Measurements from ENCODE around the gene ERGIC1.
"Not testable (repeated sequence)": the region's sequence is repeated elsewhere in the genome, so short reads cannot be mapped to it uniquely, and the experiment has no call there.

Gene ERGIC1, protein sequence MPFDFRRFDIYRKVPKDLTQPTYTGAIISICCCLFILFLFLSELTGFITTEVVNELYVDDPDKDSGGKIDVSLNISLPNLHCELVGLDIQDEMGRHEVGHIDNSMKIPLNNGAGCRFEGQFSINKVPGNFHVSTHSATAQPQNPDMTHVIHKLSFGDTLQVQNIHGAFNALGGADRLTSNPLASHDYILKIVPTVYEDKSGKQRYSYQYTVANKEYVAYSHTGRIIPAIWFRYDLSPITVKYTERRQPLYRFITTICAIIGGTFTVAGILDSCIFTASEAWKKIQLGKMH

DNA sequence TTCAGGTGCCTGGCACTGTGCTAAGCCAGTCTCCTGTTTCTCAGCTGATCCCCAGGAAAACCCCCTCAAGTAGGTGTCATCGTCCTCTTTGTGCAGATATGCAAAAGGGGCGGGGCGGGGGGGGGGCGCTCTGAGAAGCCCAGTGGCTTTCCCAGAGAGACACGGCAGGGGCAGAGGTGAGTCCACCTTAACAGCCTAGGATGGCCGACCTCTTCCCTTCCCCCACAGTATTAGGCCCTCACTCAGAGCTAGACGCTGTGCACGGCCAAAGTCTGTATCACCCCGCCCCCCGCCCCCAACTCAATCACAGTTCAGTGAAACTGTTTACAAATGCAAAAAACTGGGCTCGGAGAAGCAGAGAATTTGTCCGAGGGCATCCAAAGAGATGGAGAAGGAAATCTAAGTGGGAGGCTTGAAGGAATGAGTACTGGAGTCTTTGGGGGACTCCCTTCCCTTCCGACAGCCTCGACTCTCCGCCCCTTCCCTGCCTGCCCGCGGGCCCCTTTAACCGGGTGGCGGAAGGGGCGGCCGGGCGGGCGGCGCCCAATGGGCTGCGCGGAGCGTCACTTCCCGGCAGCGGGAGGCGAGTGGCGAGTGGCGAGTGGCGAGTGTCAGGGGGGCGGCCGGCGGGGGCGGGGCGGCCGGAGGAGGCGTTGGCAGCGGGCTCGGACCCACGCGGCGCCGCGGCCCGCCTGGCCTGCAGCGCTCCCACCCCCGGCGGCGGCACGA lies at the start of gene ERGIC1:
TSS of gene ERGIC1 (plus strand) at position 566 of the 729 bp plus-strand sequence. CDS start at position 729, 163 bp downstream.
- DNase-seq, result no peak

DNA sequence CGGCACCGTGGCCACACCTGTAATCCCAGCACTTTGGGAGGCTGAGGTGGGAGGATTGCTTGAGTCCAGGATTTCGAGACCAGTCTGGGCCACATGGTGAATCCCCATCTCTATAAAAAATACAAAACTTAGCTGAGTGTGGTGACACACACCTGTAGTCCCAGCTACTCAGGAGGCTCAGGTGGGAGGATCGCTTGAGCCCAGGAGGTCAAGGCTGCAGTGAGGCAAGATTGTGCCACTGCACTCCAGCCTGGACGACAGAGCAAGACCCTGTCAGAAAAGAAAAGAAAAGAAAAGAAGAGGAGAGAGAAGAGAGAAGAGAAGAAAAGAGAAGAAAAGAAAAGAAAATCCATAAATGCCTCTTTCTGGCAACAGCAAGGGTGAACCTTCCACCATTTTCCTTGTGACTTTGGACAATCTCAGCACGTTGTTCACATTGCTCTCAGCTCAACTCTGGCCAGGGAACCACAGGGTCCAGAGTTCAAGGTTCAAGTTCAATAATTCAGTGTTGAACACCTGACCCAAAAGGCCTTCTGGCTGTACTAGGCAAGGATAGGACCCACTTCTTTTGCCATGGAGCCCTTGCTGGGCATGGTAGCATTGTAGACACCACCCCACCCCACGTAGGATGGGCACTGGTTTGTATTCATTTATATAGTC lies 48.5 kb upstream of the ERGIC1 start:
- DNase-seq, result no peak

DNA sequence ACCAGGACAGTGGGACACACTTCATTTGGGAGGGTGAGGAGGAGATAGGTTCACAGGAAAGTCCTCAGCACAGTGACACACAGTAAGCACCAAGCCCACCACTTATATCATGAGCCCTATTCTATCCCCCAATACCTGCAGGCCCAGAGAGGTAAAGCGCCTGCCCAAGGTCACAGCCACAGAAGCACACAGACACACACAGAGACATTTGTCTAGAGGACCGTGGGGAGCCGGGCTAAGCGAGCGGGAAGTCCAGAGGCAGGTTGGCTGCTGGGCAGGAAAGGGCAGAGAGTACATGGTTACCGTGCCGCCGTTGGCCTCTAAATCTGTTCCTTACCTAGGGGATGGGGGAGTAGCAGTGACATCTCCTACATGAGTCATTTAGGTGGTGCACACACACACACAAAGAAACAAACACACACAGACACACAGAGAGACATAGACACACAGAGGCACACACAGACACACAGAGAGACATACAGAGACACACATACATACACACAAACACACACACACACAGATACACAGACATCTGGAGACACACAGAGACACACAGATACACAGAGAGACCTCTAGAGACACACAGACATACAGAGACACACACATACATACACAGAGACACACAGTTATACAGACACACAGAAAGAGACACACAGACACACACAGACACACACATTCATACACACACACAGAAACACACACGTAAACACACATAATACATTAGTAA lies 47.2 kb upstream of the ERGIC1 start:
- no peak for DNase-seq

DNA sequence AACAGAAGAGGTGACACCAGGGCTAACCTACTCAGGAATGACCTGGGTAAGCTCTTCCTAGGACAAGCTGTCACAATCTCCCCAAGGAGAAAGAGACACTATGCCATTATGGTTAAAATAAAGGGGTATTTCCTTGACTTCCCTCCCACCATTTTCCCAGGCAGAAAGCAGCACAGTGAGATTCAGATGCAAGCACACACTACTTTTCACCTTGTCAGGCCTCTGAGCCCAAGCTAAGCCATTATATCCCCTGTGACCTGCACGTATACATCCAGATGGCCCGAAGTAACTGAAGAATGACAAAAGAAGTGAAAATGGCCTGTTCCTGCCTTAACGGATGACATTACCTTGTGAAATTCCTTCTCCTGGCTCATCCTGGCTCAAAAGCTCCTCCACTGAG lies 46.5 kb upstream of the ERGIC1 start:
- not testable (repeated sequence) for DNase-seq

DNA sequence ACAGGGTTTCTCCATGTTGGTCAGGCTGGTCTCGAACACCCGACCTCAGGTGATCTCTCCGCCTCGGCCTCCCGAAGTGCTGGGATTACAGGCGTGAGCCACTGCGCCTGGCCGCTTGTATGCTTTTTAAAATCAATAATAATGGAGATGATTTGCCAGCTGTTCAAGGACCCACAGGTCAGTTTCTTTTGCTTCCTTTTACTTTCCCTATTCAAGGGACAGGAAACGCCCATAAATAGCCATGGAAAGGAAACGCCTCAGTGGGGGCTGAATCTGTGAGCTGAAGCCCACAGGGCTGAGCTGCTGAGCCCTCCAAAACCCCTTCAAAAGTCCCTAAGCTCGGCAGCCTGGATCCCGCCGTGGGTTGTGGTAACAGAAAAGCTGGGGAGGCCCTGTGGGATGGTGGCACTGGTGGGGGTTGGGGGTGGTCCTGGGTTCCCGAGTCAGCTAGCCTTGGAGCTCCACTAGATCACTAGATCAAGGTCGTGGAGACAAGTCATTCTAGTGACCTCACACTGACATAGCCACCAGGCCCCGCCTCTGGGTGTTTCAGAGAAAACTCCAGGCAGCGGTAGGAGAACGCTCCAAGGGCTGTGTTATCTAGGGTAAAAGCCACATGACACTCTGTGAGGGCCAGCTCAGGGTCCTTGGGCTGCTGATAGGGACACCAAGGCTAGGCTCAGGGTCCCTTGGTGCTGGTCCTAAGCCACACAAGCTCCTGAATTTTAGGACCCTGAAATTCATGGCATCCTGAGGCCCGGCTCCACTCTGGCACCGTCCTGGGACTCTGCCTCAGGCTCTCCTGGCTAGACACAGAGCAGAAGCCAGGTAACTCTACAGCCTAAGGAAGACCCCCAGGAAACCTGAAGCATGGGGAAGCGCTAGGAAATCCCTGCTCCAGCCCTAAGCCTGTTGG lies 45.0 kb upstream of the ERGIC1 start:
- DNase-seq, result no peak

DNA sequence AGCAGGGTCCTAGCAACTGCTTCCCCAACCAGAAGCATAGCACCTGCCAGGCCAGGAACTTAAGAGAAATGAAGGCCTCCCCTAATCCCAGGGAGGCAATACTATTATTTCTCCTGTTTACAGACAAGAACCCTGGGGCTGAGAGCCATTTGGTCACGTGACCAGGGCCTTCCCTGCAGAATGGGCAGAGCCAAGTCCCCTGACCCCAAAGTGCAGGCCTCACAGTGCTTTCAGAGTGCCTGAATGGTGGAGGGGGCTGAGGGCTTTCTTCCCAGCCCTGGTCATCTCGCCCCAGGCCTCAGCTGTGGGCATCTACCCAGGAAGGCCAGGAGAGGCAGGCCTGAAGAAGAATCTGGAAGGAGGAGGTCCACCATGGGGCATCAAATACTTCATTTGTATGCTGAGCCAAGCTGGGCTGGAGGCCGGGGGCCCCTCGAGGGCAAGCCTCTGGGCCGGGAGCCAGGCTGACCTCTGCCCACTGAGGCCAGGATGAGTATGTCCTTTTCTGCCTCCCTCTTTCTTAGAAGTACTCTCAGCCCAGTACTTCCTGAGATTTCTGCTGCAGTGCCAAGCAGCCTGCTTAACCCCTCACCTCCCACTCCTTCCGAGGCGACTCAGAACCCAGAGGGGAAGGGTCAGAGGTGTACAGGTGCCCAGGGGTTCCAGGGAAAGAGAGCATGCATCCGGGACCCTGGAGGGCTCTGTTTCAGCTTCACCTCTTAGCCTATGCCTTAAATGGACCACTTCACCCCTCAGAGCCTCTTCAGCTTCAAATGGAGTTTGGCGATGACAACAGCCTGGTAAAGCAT lies 44.2 kb upstream of the ERGIC1 start:
- DNase-seq, result no peak

DNA sequence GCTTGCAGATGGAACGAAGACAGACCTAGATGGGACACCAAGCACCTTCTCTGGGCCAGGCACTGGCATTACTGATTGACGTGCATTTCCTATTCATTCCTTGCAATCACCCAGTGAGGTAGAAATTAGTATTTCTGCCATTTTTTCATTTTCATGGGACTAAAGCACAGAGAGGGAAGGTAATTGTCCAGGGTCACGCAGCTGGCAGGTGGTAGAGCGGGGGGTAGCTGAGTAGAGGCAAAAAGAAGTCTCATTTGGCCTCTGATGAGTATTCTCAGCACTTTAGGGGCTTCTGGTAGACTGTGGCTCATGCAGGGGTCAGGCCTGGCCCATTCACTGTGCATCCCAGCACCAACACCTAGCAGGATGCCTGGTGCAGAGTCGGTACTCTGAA lies 43.6 kb upstream of the ERGIC1 start:
- no peak for DNase-seq

DNA sequence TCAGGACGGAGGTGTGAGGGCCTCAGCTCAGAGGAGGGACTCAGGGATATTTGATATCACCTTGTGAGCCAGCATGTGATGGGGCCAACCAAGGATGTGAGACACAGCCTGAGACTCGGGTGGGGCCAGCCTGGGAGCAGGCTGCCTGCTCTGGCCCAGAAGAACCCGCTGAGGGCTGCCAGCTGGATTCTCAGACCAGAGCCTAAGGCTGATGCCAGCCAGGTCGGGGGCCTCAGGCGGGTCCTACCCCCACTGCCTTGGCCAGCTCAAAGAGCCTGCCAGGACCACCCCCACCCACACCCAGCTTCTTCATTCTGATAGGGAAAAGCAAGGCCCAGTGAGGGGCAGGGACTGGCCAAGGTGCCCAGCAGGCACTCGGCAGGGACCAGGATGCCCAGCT lies 42.8 kb upstream of the ERGIC1 start:
- no peak for DNase-seq

DNA sequence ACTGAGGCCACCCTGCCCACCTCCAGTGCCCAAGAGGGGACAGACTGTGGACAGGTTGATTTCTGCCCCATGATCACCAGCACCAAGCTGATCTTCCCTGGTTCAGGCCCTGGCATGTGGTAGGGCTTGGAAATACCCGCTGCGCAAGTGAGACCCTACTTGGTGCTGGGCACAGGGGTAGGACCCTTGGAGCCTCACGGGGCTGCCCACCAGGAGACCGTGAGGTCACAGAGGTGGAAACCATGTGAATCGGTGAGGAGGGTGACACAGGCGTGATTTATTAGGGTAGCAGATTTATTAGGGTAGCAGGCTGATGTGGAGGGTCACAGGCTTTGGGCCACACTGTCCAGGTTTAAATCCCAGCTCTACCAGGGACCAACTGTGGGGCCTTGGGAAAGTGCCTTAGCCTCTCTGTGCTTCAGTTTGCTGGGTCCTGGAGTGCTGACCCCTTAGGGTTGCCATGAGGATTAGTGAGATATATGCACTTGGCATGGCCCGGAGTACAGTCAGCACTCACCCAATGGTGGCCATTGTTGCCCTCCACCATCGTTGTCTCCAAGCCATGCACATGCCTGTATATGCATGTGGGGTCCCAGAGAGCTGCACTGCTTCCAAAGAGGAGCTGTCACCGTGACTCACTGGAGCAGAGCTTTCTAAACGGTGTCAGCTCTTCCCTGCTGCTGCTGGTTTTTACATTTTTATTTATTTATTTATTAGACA lies 42.2 kb upstream of the ERGIC1 start:
- no peak for DNase-seq

DNA sequence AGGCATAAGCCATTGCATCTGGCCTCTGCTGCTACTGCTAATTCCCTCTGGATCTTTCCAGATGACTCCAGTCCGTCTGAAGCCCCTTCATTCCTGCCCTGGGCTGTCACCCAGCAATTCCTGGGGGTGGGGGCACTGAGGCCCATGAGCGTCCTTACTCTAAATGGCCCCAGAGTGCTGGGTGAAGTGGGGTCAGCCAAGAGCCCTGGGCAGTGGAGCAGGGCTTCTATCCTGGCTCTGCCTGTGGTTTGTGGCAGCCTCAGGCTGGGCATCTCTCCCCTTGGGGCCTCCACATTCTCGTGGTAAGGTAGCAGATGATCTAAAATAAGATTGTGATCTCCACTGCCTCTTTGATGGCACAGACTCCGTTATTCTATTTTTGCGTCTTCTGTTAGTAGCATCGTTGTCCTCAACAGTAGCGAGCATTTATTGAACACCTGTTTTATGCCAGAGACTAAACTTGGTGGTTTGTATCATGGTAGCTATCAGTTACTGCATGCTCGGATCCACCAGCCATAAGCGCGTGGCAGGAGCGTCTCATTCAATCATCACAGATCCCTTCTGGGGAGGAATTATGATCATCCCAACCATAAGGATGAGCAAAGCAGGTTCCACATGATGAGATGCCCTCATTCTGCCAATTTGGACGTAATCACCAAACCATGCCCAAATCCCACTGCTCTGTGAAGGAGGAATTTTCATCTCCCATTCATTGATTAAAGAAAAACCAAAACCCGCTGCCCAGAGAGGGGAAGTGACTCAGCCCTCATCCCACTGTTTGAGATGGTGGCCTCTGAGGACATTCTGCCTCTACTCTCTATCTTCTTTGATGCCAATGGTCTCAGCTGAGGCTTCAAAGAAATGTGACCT lies 41.1 kb upstream of the ERGIC1 start:
- no peak for DNase-seq

DNA sequence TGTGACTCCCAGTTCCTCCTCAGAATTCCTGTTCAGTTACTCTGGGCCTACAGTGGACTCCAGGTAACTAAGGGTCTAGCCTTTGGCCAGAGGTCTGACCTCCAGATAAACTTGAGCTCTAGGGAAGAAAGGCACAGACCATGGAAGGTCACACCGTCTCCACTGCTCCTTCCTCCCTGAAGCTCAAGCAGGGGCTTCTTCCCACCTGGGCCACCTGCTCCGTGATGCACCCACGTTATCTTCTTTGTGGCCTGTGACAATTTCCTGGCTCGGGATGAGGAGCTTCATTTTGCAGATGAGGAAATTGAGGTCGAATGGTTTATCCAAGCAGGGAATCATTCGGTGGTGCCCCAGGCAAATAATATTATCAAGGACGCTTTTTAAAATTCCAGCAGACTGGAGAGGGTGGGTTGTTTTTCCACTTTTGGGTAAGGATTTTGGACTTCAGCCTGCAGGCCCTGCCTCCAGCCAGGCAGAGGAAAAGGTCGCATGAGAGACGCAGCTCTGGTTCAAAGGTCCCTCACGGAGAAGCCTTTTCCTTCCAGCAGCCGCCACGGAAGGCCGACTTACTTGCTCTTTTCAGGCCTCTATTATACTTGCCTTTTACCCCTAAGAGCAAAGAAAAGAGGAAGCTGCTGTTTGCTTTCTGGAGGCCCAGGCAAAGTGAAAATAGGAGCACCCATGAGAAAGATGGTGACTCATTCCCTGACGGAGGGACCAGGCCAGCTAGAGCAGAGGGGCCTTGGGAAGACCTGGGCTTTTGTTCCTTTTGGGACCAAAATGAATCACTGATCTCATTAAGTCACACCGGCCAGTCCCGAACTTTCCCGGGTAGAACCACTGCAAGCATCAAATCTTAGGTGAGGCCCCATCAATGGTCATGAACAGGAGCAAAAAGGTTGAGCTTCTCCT lies 40.2 kb upstream of the ERGIC1 start:
- DNase-seq, result no peak

DNA sequence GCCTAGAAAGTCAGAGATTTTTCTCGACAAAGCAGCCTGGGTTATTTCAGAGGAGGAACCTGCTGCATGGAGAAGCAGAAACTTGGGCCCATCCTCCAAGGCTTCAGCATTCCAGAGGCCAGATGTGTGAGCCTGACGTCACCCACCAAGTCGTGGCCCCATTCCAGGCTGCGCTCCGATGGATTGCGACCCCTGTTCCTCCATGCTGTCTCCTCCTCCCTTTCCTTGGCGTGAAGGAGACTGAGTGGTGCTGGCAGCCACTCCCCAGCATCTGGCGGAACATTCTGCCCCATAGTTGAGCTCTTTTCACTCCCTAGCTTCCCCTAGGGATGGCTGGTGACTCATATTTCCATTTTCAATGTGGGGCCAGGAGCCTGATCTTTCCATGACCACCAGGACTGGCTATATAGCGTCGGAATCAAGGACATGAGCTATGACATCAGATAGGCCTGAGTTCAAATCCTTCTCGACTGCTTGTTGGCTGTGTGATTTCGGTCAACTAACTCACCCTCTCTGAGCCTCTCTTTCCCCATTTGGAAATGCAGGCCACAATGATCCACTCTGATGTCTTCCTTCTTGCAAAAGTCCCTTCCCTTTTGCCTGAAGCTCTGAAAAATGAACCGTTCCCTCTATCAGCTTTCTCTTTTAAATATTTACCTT lies 38.6 kb upstream of the ERGIC1 start:
- no peak for DNase-seq

DNA sequence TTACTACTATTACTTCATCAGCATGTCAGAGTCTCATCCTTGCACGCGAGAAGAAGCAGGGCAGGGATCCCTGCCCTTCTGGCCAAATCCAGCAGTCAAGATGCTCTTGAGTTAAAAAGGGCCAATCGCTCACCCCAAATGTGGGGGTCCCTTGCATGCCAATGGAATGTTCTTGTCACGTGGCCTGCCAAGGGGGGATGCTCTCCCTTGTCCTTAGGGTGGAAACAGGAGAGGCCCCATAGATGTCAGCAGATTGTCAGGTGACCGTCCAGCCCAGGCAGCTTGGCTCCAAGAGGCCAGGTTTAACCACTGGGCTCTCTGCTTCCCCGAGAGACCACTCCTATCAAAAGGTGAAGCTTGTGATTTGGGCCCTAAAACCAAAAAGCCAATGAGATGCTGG lies 37.7 kb upstream of the ERGIC1 start:
- DNase-seq, result no peak

DNA sequence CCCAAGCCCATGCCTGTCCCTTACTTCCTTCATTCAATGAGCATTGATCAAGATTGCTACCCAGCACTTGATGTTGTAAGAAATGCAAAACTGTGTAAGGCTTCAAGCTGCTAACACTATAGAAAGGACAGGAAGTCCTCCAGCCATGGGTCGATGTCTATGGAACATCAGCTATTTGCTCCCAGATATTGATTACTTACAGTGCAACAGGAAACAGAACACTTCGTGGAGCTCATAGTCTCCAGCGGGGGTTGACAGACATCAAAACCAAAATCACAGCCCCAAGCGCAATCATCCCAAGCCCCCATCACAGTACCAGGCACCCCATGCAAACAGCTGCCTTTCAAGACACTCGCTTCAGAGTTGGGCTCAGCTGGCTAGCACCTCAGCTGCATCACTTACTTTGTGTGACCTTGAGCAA lies 36.3 kb upstream of the ERGIC1 start:
- DNase-seq, result no peak

DNA sequence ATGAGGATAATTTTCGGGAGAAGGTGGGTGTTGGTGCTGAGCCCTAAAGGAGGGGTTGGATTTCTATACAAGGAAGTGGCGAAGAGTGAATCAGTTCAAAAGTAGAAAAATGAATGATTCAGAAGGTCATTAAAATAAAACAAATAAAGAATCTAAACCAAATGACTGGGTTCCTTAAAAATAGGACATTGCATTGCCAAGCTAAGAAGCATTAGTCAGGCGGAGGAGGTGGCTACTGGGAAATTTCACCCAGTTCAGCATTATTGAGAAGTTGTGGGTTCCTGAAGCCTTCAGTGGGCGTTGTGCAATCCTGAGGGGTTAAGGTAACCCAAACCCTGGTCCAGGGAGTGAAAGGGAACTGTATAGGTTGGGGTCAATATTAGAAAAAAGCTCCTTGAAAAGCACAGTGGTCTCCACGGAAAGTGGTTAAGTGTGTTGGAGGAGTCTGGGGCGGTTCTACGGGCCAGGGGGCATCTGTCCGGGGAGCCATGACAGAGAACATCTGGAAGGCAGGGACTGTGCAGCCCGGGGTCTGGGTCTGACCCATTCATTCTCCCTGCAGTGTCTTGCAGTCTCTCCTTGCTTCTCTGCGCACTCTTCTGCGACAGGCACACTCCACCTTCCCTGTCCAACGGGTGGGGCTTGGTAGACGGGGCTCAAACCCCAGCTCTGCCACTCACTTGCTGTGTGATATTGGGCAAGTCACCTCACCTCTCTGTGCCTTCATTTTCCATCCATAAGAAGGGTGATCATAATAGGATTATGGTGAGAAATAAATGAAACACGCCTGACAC lies 35.4 kb upstream of the ERGIC1 start:
- no peak for DNase-seq

DNA sequence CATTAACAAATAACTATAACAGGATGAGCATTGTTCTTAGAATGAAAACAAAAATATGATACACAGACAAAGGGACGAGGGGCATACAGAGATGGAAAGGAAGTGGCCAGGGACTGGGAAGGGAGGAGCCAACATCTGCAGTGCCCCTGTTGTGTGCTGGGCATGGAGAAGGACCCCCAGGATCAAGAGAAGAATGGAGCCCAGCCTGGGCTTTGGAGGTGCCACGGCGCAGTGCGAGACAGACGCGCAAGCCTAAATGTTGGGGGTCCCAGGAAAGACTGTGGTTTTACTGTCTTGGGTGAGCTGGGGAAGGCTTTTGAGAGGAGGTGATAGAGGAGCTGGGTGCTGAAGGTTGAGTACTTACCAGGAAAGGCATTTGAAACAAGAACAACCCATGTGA lies 34.6 kb upstream of the ERGIC1 start:
- no peak for DNase-seq

DNA sequence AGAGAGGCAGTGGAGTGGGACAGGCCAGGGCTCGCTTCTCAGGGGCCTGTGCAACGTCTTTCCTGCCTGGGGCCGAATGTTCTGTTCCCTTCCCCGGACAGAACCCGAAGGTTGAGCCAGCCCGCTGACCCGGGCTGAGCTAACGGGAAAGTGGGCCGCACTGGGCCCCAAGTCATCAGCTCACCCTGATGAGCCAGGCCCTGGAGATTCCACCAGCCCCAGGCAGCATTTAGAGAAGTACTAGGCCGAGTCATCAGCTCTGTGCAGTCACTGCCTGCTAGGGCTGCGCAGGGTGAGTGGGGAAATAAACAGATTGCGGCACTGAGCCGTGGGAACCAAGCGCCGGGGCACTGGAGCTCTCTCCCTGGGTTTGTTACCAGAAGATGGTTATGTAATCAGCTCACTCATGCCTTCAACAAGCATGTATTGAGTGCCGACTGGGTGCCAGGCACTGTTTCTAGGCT lies 33.9 kb upstream of the ERGIC1 start:
- DNase-seq, result no peak

All from NCI-H1048 (cell line).